MG63 (cell line): ENCODE measurements around the gene CFHR4. TPM values are rescaled to one million over a fixed set of nuclear protein-coding genes. Genes with fewer than 3 reads are reported as not detected.
"Not testable (repeated sequence)": the region's sequence is repeated elsewhere in the genome, so short reads cannot be mapped to it uniquely, and the experiment has no call there.

Experiments used
- DNase-seq: peaks from one replicate; pipeline ENCODE4 v3.0.0-alpha.2; 2020
- H3K27me3 ChIP-seq: fragments of 250-450 bp; sonication (Bioruptor Pico); 2 replicates; pipeline ENCODE4 v1.5.1; 2020; ENCODE audit warnings: mild to moderate bottlenecking, moderate library complexity
- H3K36me3 ChIP-seq: fragments of 250-450 bp; sonication (Bioruptor Pico); 2 replicates; pipeline ENCODE4 v1.5.1; 2020; ENCODE audit warnings: mild to moderate bottlenecking, moderate library complexity
- H3K4me3 ChIP-seq: fragments of 250-450 bp; sonication (Bioruptor Pico); 2 replicates; pipeline ENCODE4 v1.5.1; 2020; ENCODE audit warnings: mild to moderate bottlenecking, moderate library complexity
- H3K9me3 ChIP-seq: fragments of 250-450 bp; sonication (Bioruptor Pico); 2 replicates; pipeline ENCODE4 v1.5.1; 2020; ENCODE audit warnings: mild to moderate bottlenecking, moderate library complexity
- total RNA-seq: library from RNA; depleted of rRNA; stranded (reverse); fragments of >200 nt; shearing (Covaris generic); gene quantifications from 2 replicates; pipeline ENCODE4 v1.2.3, GENCODE V29; 2014; ENCODE audit warnings: low replicate concordance; rRNA removed

CFHR4 gene
- total RNA-seq: not detected in 2 replicates

GRCh38 chr1:196887515-196888239 lies at the start of gene CFHR4:
CFHR4 (plus strand) TSS chr1:196888052; CDS start chr1:196888151, 99 bp downstream.
- no peaks in the 10 kb centered on the region for H3K27me3 ChIP-seq
- no peak for DNase-seq
- H3K36me3 ChIP-seq: no peaks in the 10 kb centered on the region
- no peaks in the 10 kb centered on the region; the same call in 1 of the 2 replicates for H3K9me3 ChIP-seq
- no peak within 1 kb of the TSS for H3K4me3 ChIP-seq

GRCh38 chr1:196849613-196850492 lies 38.0 kb upstream of the CFHR4 start:
- not testable (repeated sequence) for H3K9me3 ChIP-seq, H3K27me3 ChIP-seq, H3K4me3 ChIP-seq, H3K36me3 ChIP-seq, DNase-seq

- H3K36me3 ChIP-seq: no peaks in the 10 kb centered on the region
- DNase-seq: no peak
- H3K9me3 ChIP-seq: no peaks in the 10 kb centered on the region
- H3K27me3 ChIP-seq: no peaks in the 10 kb centered on the region
- H3K4me3 ChIP-seq: no peak overlapping the region
Measured at GRCh38 chr1:196856053-196856452, 31.8 kb upstream of the CFHR4 start.

- no peak overlapping the region for H3K4me3 ChIP-seq
Measured at GRCh38 chr1:196857188-196857587, 30.7 kb upstream of the CFHR4 start.

GRCh38 chr1:196858811-196859210 lies 29.0 kb upstream of the CFHR4 start:
- H3K9me3 ChIP-seq: no peaks in the 10 kb centered on the region

More at GRCh38 chr1:196857188-196857587, 30.7 kb upstream of the CFHR4 start:
- Histone ChIP-seq H3K36me3 (no peaks in the 10 kb centered on the region), H3K27me3 (no peaks in the 10 kb centered on the region), H3K9me3 (no peaks in the 10 kb centered on the region)
- no peak for DNase-seq

GRCh38 chr1:196860323-196860884 lies 27.4 kb upstream of the CFHR4 start:
- H3K36me3 ChIP-seq: no peaks in the 10 kb centered on the region
- H3K9me3 ChIP-seq: no peaks in the 10 kb centered on the region
- DNase-seq: no peak
- no peak overlapping the region for H3K4me3 ChIP-seq
- H3K27me3 ChIP-seq: no peaks in the 10 kb centered on the region

More at GRCh38 chr1:196858811-196859210, 29.0 kb upstream of the CFHR4 start:
- DNase-seq: no peak
- no peaks in the 10 kb centered on the region for H3K36me3 ChIP-seq
- no peaks in the 10 kb centered on the region for H3K27me3 ChIP-seq
- no peak overlapping the region for H3K4me3 ChIP-seq

GRCh38 chr1:196861429-196861828 lies 26.4 kb upstream of the CFHR4 start:
- DNase-seq: no peak

GRCh38 chr1:196866974-196867373 lies 20.9 kb upstream of the CFHR4 start:
- no peaks in the 10 kb centered on the region for H3K27me3 ChIP-seq
- H3K9me3 ChIP-seq: peaks cover 2% of the 10 kb centered on the region; the same call in 1 of the 2 replicates
- no peak overlapping the region for H3K4me3 ChIP-seq
- H3K36me3 ChIP-seq: no peaks in the 10 kb centered on the region
- no peak for DNase-seq

More at GRCh38 chr1:196861429-196861828, 26.4 kb upstream of the CFHR4 start:
- no peaks in the 10 kb centered on the region for H3K27me3 ChIP-seq
- H3K4me3 ChIP-seq: no peak overlapping the region
- no peaks in the 10 kb centered on the region for H3K36me3 ChIP-seq
- H3K9me3 ChIP-seq: peaks cover 2% of the 10 kb centered on the region; the same call in 1 of the 2 replicates

GRCh38 chr1:196873385-196873784 lies 14.5 kb upstream of the CFHR4 start:
- DNase-seq: no peak

GRCh38 chr1:196875935-196876334 lies 11.9 kb upstream of the CFHR4 start:
- no peaks in the 10 kb centered on the region for H3K36me3 ChIP-seq

More at GRCh38 chr1:196873385-196873784, 14.5 kb upstream of the CFHR4 start:
- Histone ChIP-seq H3K27me3 (no peaks in the 10 kb centered on the region), H3K9me3 (no peaks in the 10 kb centered on the region), H3K4me3 (no peak overlapping the region), H3K36me3 (no peaks in the 10 kb centered on the region)

GRCh38 chr1:196877964-196878363 lies 9.9 kb upstream of the CFHR4 start:
- Histone ChIP-seq H3K4me3 (peak overlapping the region; percentile 6; the same call in 1 of the 2 replicates), H3K36me3 (no peaks in the 10 kb centered on the region), H3K9me3 (no peaks in the 10 kb centered on the region), H3K27me3 (no peaks in the 10 kb centered on the region)
- DNase-seq: peak; percentile 13

More at GRCh38 chr1:196875935-196876334, 11.9 kb upstream of the CFHR4 start:
- H3K4me3 ChIP-seq: no peak overlapping the region
- H3K9me3 ChIP-seq: no peaks in the 10 kb centered on the region
- no peaks in the 10 kb centered on the region for H3K27me3 ChIP-seq
- DNase-seq: no peak

- H3K27me3 ChIP-seq, DNase-seq, H3K4me3 ChIP-seq, H3K36me3 ChIP-seq, H3K9me3 ChIP-seq: not testable (repeated sequence)
Measured at GRCh38 chr1:196886560-196886959, 1.3 kb upstream of the CFHR4 start.

GRCh38 chr1:196890668-196891067 lies 2.8 kb downstream of the CFHR4 start:
- Histone ChIP-seq H3K36me3 (no peaks in the 10 kb centered on the region), H3K27me3 (no peaks in the 10 kb centered on the region), H3K4me3 (no peak overlapping the region), H3K9me3 (no peaks in the 10 kb centered on the region; the same call in 1 of the 2 replicates)
- no peak for DNase-seq

GRCh38 chr1:196891251-196891650 lies 3.4 kb downstream of the CFHR4 start:
- no peaks in the 10 kb centered on the region for H3K27me3 ChIP-seq
- H3K36me3 ChIP-seq: no peaks in the 10 kb centered on the region
- no peak for DNase-seq
- no peak overlapping the region for H3K4me3 ChIP-seq
- H3K9me3 ChIP-seq: no peaks in the 10 kb centered on the region; the same call in 1 of the 2 replicates

- no peak overlapping the region for H3K4me3 ChIP-seq
- no peaks in the 10 kb centered on the region for H3K9me3 ChIP-seq
- no peak for DNase-seq
- H3K27me3 ChIP-seq: no peaks in the 10 kb centered on the region
- H3K36me3 ChIP-seq: no peaks in the 10 kb centered on the region
Measured at GRCh38 chr1:196896355-196896754, 8.5 kb downstream of the CFHR4 start.

- no peaks in the 10 kb centered on the region for H3K27me3 ChIP-seq
- DNase-seq: peak; percentile 3
- H3K36me3 ChIP-seq: no peaks in the 10 kb centered on the region
- H3K4me3 ChIP-seq: no peak overlapping the region
- H3K9me3 ChIP-seq: no peaks in the 10 kb centered on the region
Measured at GRCh38 chr1:196897158-196897828, 9.4 kb downstream of the CFHR4 start.
